Raji (cell line): ENCODE measurements around the gene ATE1.

Source experiments
- POLR2A ChIP-seq: IDR thresholded peaks from 2 replicates; pipeline ENCODE4 v1.6.1; 2011; ENCODE audit warnings: low read depth, low read length, control low read depth; ENCODE audit not compliant: insufficient read depth

ATE1 gene

DNA sequence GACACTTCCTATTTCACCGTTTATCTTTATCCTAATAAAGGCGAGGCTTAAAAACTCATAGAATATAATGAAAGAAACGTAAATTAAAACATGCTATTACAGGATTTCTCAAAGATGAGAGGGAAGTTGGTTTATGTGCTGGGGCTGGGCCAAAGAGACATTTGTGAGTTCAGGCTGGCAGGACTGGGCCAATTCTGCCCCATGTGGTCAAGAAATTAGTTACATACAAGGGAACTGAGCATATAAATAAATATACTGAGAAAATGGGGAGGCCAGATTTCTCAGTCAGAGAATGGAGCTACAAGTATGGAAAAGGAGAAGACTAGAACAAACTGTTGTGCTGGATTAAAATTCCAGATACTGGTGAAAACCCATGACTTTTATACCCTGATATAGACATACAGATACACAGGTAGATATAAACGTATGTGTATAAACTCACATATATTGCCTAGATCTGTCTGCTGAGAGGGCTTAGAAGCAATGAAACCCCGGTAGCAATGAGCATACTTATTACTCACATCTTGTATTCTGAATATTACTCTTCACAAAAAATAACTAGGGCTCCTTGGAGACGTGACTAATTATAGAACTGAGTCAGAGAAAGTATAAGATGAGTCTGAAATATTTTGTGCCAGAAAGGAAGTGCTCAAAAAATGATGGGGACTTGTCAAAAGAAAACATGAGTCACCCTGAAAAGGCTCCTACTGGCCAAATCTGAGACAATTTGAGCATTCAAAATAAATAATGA is 173.9 kb downstream of the ATE1 start:
- TF ChIP-seq POLR2A, result no peak

DNA sequence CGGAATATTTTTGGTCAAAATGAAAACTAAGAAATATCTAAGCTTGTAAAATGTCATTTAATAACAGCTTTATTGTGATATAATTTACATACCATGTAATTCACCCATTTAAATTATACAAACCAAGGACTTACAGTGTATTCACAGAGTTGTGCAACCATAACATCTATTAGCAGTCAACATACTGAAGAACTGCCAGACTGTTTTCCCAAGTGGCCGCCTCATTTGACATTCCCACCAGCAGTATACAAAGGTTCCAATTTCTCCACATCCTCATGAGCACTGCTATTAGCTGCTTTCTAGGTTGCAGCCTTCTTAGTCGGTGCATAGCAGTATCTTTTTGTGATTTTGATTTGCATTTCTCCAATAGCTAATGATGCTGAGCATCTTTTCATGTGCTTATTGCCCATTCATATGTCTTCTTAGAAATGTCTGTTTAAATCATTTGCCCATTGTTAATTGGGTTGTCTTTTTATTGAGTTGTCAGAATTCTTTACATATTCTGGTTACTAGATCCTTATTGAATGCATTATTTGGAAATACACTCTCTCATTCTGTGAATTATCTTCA is 176.6 kb downstream of the ATE1 start:
- TF ChIP-seq POLR2A, result no peak

DNA sequence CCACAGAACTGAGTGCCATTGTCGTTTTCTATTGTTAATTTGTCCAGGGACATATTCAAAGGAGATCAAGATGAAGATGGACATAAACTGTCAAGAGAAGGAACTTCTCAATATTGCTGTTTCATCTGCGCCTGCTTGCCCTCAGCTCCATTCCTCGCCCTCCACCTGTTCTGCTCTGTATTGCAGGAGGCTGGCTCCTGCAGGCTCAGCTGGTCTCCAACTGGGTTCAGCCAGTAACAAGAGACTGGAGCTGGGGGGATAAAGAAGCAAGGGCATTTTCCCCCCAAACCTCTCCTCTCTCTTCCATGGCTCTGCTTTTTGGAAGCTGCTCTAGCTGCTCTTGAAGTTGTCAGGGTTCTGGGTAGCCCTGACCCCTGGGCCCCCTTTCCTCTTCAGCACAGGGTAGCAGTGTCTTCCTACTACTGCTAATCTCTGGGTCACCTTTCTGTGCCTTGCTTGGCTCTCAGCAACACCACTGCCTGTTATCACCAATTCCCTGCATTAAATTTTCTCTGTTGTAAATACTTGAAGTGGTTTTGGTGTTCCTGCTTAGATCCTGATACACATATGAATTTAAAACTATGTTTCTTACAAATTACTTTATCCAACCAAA is 180.6 kb downstream of the ATE1 start:
- TF ChIP-seq POLR2A, result no peak

DNA sequence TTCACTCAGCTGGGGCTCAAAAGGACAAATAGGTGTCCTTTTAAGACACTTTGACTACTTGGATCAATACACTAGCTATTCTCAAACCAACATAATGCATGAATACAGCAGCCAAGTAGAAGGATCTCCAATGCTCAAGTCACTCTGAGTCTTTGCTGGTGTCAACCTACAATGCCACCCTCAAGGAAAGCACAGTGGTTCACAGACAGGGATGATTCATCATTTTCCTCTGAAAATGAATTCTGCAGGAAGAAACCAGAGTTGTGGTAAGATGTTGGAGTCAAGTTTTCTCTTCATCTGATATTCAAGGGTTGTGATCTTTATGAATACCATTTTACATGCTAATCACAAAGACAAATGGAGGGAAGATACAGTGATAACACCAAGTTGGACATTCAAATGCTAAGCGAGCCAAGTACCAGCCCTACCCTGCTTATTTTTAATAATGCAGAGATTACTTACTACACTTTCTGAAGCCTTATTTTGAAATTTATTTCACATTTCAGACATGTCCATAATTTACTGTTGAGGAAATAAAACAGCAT is 186.5 kb downstream of the ATE1 start:
- TF ChIP-seq POLR2A, result no peak

DNA sequence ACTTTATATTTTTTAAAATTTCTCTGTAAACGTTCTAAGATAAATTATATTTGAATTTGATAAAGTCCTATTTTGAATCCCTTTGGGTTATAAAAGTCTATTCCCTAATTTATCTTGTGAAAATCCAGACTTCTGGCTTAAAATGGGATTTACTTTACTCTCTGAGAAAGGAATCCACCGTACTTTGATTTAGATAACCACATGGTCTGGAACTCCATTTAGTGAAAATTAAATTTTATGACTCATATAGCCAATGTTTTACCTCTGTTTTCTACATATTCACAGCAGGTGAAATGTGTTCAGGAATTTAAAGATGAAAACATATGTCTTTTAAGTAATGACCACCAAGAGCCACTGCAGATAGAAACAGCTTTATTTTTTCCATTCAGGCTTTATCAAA is 187.8 kb downstream of the ATE1 start:
- no peak for TF ChIP-seq POLR2A

DNA sequence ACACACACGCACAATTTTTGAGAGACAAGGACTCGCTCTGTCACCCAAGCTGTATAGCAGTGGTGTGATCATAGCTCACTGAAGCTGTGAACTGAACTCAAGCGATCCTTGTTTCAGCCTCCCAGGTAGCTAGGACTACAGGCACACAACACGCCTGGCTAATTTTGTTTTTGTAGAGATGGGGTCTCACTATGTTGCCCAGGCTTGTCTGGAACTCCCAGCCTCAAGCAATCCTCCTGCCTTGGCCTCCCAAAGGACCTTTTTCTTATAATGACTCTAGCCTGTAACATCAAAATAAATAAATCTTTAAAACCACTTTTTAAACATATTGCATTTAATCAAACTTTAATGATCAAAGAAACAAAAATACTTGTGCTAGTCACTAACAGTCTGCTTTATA is 188.7 kb downstream of the ATE1 start:
- TF ChIP-seq POLR2A, result no peak

DNA sequence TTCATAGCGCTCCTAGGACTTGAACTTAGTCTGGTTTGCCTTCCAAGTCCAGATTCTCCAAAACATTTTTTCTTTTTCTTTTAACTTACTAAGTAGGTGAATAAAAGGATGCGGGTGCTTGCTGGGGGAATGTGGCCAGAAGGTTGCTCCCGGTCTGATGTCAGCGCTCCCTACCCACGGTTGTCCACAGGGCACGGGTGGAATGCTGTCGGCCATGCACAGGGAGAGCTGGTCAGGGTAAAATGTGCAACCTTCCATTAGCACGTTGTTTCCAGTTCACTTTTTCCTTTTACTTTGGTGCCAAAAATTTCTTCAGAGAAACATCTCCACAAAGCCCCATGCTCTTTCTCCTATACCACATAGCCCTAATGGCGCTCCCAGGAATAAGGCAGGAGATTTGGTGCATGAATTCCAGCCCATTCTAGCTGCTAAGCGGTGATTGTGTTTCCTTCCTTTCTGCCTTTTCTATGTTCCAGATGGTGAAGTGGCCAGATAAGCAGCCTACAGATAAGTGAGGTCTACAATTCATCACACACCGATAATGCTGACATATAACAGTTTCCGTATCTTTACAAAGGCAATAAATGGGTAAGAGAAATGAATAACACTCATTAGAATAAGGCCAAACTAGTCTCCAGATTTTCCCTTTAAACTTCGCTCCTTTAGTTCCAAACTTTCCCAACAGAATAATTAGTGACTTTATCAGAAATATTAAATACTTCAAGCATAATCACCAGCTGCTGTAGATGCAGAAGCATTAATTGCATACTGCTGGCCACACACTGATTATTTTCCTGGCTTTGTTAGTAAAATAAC is 191.3 kb downstream of the ATE1 start:
- TF ChIP-seq POLR2A, result no peak

DNA sequence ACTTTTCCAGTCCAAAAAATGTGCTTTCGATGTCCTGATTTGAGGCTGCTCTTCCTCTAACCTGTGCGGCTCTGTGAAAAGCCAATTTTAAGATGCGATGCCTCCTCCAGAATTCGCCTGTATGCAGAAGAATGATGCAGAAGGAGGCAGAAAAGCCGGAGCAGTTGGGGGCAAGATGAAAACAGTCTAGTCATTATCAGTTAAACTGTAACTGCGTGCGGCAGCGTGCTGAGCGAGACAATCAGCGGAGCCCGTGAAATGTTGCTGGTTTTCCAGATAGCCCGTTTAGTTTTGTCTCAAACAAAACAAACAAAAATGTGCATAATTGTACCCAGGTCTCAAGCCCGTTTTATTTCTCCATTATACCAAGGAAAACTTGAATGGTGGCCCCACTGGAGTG is 192.6 kb downstream of the ATE1 start:
- no peak for TF ChIP-seq POLR2A

DNA sequence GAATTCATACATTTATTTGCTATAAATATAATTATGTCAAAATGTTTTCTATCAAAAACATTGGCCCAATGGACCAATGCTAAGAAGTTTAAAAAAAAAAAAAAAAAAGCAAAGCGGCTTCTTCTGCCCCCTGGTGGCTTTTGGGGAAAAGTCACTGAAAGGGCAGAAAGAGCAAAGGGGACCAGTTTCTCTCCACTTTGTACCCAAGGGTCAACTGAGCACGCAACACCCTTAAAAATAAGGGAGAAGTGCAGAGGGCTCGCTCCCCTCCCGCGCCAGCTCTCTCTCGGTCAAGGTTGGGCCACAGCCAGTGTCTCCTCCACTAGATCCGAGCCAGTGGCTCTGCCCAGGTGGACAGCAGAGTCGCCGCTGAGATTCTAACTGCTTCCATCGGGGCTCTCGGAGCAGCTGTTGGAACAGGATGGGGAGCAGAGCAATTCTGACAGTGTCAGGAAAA is 193.2 kb downstream of the ATE1 start:
- no peak for TF ChIP-seq POLR2A

DNA sequence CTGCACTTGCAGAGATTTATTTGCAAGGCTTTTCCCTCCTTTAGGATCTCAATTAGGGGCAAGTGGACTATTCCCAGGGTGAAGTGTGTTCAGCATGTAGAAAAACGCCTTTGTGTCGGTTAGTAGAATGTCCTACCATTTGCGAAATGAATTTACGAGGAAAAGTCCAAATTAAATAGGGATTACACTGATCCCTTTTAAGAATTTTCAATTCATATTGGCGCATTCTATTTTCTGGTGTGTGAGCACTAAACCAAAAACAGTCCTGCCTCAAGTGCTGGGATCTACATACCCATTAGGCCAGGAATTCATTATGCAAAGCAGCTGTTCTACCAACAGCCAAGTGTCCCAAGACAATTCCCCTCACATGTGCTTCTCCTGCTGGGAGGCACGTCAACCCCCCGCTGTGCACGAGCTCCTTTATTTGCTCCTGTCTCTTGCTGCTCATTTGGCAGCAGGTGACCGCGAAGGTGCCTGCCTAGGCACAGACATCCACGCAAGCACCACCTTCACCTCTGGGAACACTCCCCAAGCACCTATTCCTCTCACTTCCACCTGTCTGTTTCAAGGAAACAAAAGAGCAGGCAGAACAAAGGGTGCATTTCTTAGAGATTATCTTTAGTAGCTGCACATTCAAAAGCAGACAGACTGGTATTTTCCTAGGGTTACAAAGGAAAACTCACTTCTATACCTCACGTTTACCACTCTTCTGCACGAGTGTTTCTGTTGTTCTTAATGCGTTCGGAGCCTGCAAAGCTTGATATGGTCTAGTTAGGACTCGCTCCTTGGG is 195.0 kb downstream of the ATE1 start:
- no peak for TF ChIP-seq POLR2A

DNA sequence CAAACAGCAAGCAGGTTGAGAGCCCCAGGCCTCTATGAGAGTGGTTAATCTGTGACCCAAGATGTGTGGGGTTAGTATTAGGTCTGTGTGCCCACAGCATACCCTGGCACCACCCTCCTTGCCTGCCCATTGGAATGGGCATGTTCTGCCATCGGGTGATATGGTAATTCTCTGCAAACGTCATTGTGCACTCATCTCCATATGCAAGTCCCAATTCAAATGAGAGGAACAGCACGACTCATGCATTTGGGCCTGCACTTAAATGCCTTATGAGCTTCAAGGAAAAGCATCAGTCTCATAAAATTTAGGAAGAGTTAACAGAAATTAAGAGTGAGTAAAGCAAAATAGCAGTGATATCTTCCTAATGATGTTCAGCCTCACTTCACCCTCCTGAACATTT is 195.7 kb downstream of the ATE1 start:
- no peak for TF ChIP-seq POLR2A

DNA sequence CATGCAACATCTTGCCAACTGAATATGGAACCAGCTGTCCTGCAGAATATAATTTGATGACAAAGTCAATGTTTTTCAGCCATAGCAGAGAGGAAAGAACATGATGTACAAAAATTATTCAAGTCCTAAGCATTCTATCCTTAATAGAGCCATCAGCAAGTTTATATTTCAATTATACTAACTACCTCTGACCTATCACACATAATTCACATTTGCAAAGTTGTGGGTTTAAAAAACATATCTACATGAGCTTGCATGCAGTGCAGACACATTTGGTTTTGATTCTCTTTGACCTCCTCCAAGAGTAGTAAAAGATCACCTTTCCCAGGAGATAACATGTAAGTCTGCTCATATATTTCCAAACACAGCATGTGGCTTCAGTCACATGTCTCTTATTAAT is 203.5 kb downstream of the ATE1 start:
- TF ChIP-seq POLR2A, result no peak

DNA sequence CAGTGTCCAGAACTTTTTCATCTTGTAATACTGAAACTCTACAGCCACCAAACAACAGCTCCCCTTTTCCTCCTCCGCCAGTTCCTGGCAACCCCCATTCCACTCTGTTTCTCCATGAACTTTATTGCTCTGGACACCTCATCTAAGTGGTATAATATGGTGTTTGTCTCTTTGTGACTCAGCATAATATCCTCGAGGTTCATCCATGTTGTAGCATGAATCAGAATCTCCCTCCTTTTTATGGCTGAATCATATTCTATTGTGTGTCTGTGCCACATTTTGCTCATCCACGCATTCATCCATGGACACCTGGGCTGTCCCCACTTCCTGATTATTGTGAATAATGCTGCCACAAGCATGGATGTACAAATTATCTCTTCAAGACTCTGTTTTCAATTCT is 205.2 kb downstream of the ATE1 start:
- TF ChIP-seq POLR2A, result no peak

DNA sequence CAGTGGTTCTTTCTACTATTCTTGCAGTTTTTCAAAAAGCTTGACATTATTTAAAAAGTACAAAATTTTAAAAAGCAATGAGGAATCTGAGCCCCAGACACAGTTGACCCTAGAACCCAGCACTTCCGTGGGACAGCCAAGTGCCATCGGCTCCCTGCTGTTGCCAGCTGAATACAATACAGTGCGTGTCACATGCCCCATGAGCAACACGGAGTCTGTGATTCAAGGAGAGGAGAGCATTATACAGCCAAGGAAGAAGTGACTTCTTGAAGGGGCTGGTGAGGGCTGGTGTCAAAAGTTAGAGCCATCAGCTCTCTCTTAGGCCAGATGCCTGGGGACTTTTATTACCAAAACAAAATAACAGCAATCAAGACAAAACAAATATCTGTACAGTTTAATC is 206.6 kb downstream of the ATE1 start:
- no peak for TF ChIP-seq POLR2A

DNA sequence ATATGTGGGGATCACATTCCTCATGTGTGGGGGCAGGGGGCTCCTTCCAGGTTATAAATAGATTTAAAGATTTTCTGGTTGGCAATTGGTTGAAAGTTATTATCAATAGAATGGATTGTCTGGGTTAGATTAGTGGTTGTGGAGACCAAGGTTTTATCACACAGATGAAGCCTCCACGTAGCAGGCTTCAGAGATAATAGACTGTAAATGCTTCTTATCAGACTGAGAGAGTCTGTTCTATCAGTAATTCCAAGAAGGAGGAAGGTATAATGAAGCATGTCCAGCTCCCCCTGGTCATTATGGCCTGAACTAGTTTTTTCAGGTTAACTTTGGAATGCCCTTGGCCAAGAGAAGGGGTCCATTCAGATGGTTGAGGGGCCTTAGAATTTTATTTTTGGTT is 211.9 kb downstream of the ATE1 start:
- TF ChIP-seq POLR2A, result no peak
